ENCODE results near the gene SNX1. TPM values are rescaled to one million over a fixed set of nuclear protein-coding genes. Genes with fewer than 3 reads are reported as not detected.

The SNX1 gene
- total and polyA plus RNA-seq, 2 donors (not counting 3 experiments of a cell fraction or from before 2014, with no cell fraction given) = 56.0 to 113 TPM

GRCh38 chr15:64138331-64138941, 42.7 kb downstream of the SNX1 start:
- no TSS peak for BruUV-seq (replicated peaks)
- intact Hi-C loops (cut with micrococcal nuclease) = no loop called here
- H3K79me2 ChIP-seq (ENCODE audit: control insufficient read depth, insufficient read depth, low read length) = no peaks in the 10 kb centered on the region
- H3K9me1 ChIP-seq (replicated peaks; ENCODE audit: control insufficient read depth, extremely low read depth, insufficient read depth, low read length) = no peaks in the 10 kb centered on the region
- H4K20me1 ChIP-seq (replicated peaks; ENCODE audit: control insufficient read depth, extremely low read depth, insufficient read depth, low read length) = no peaks in the 10 kb centered on the region
- no peaks in the 10 kb centered on the region for H3K27me3 ChIP-seq (ENCODE audit: control insufficient read depth in 2 of 2, insufficient read depth in 2 of 2, low read length in 2 of 2)
- CTCF ChIA-PET = interaction anchor here (0.8 to 1.7 kb wide), 3 partner anchors 8 to 15 kb away, joined by 3 to 5 read pairs (median 4); no protein-coding TSS in a partner anchor
- peaks cover 11 to 40% of the 10 kb centered on the region in 2 experiments for H3K36me3 ChIP-seq (ENCODE audit: control insufficient read depth in 2 of 2, extremely low read depth in 1 of 2, insufficient read depth in 2 of 2, low read length in 2 of 2)
- DNase-seq (ENCODE audit: low read depth, low spot score) = no peak
- TF ChIP-seq POLR2A (IDR thresholded peaks at IDR 0.05; ENCODE audit: low read depth, low read length) (no peak), POLR2AphosphoS5 (IDR thresholded peaks at IDR 0.05; ENCODE audit: insufficient read depth, low read depth, low read length) (no peak), EZH2 (IDR thresholded peaks at IDR 0.05; ENCODE audit: borderline replicate concordance, low read depth, low read length, severe bottlenecking) (no peak), JUN (IDR thresholded peaks at IDR 0.05; ENCODE audit: borderline replicate concordance, insufficient read depth, insufficient read length, low read depth) (no peak), MYC (IDR thresholded peaks at IDR 0.05; ENCODE audit: low read depth, low read length) (no peak), GATA2 (IDR thresholded peaks at IDR 0.05; ENCODE audit: insufficient read depth, insufficient read length, low read depth, low read length) (no peak), FOS (IDR thresholded peaks at IDR 0.05; ENCODE audit: borderline replicate concordance, insufficient read depth, low read length) (no peak)
- TF ChIP-seq, protein P1, sequence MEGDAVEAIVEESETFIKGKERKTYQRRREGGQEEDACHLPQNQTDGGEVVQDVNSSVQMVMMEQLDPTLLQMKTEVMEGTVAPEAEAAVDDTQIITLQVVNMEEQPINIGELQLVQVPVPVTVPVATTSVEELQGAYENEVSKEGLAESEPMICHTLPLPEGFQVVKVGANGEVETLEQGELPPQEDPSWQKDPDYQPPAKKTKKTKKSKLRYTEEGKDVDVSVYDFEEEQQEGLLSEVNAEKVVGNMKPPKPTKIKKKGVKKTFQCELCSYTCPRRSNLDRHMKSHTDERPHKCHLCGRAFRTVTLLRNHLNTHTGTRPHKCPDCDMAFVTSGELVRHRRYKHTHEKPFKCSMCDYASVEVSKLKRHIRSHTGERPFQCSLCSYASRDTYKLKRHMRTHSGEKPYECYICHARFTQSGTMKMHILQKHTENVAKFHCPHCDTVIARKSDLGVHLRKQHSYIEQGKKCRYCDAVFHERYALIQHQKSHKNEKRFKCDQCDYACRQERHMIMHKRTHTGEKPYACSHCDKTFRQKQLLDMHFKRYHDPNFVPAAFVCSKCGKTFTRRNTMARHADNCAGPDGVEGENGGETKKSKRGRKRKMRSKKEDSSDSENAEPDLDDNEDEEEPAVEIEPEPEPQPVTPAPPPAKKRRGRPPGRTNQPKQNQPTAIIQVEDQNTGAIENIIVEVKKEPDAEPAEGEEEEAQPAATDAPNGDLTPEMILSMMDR (IDR thresholded peaks at IDR 0.05; ENCODE audit: extremely low read depth in 1 of 2, insufficient read depth in 1 of 2, low read depth in 1 of 2, low read length in 2 of 2) = no peak
- TF ChIP-seq, protein P2, sequence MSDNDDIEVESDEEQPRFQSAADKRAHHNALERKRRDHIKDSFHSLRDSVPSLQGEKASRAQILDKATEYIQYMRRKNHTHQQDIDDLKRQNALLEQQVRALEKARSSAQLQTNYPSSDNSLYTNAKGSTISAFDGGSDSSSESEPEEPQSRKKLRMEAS (IDR thresholded peaks at IDR 0.05; ENCODE audit: insufficient read depth, insufficient read length) = no peak
- no peaks in the 10 kb centered on the region for H3K9me3 ChIP-seq (replicated peaks; ENCODE audit: control insufficient read depth, insufficient read depth, low read length)
- H3K9ac ChIP-seq (replicated peaks; ENCODE audit: extremely low read depth, insufficient read depth, low read length) = no peak overlapping the region
- peaks cover 12% of the 10 kb centered on the region for H3K4me1 ChIP-seq (ENCODE audit: control insufficient read depth, extremely low read depth, insufficient read depth, low read length)
- no peak overlapping the region for H3K27ac ChIP-seq (ENCODE audit: insufficient read depth, low read depth, low read length)
- H3K4me3 ChIP-seq (replicated peaks in 1 of 3; ENCODE audit: insufficient read depth in 1 of 3, low read depth in 1 of 3, low read length in 3 of 3) = no peak overlapping the region
- POLR2A ChIA-PET = no interaction called here
- H2AFZ ChIP-seq (ENCODE audit: low read depth, low read length) = no peak overlapping the region
- FAIRE-seq = no peak
- no peak overlapping the region for H3K4me2 ChIP-seq (ENCODE audit: insufficient read depth, low read length)
- dilution Hi-C loops (cut with MboI; ENCODE audit: extremely low pct_ligation_motif_present, low sequenced_read_pairs) = no loop called here

Measured in endothelial cell of umbilical vein (primary cell).